ENCODE measurements around the gene SPON1. TPM values are rescaled to one million over a fixed set of nuclear protein-coding genes. Genes with fewer than 3 reads are reported as not detected.
A peak's percentile ranks its signal among the peaks of the same experiment; 100 is the strongest.
"Not testable (repeated sequence)": the region's sequence is repeated elsewhere in the genome, so short reads cannot be mapped to it uniquely, and the experiment has no call there.

The SPON1 gene
- total RNA-seq, result 10.0 TPM

DNA sequence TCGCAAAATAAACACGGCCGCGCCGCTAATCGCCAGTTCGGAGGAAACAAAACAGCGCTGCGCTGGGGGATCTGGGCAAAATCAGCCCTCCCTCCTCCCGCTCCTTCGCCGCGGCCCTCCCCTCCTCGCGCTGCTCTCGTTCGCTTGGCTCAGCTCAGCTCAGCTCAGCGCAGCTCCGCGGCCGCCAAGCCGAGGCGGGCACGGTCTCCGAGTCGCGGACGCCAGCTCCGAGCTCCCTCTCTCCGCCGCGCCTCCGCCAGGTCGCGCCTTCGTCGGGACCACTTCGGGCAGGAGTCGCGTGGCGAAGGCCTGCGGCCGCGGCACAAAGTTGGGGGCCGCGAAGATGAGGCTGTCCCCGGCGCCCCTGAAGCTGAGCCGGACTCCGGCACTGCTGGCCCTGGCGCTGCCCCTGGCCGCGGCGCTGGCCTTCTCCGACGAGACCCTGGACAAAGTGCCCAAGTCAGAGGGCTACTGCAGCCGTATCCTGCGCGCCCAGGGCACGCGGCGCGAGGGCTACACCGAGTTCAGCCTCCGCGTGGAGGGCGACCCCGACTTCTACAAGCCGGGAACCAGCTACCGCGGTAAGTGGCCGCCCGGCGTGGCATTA, at the start of gene SPON1:
TSS of gene SPON1 (plus strand) at position 162 of the 607 bp plus-strand sequence. CDS start at position 344, 182 bp downstream.
- peak in 2 of 3 donors; percentile 54 to 61 for DNase-seq (ENCODE audit: low read depth in 2 of 3, low spot score in 2 of 3)

DNA sequence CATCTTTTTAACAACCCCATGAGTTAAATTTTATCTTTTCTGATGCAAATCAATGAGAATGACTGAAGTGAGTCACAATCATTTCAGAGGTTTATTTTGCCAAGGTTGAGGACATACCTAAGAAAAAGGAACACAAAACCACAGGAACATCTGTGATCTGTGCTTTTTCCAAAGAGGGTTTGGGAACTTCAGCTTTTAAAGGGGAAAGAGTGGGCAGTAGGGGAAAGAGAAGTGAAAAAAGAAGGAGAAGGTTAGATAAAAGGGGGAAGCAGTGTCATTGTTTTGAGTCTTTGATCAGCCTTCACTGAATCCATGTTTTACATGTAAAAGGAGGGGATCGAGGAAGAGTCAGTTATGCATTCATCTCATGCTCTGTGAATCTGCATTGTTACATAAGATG, 45.3 kb upstream of the SPON1 start:
- DNase-seq (ENCODE audit: low read depth in 2 of 3, low spot score in 2 of 3), result no peak

DNA sequence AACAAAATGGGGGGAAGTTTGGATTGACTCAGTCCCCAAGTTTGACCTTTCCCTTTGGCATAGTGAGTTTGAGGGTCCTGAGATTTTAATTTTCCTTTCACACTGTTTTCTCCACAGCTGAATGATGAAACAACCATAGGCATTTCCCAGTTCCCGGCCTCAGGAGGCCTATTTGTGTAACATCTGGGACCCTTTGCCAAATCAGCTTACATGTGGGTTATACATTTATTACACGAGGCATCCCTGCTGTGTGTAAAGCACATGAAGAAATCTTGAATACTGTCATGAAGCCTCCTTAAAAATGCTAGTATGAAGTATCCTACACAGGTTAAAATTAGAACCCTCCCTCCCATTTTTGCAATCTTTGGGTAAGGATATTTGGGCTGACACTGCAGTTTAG, 44.6 kb upstream of the SPON1 start:
- DNase-seq (ENCODE audit: low read depth in 2 of 3, low spot score in 2 of 3), result no peak

- no peak for DNase-seq (ENCODE audit: low read depth in 2 of 3, low spot score in 2 of 3)
Observed at GRCh38 chr11:13920756-13921155, 41.8 kb upstream of the SPON1 start.

DNA sequence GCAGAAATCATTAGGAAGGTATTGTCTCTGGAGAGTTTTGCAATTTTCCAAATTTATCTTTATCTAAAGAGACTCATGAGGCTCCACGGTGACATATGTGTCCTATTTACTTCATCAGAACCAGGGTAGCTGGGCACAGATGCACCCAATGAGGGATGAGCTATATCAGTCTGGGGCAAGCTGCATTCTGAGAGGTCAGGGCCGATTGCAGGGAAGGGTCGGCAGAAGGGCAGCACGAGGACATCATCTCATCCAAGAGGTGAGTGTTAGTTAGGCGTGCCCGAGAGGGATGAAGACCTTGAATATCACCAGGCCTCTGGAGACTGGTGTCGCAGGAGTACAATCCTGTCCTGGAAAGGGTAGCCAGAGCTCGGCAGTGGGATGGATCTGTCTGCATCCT, 41.0 kb upstream of the SPON1 start:
- DNase-seq (ENCODE audit: low read depth in 2 of 3, low spot score in 2 of 3), result no peak

GRCh38 chr11:13923182-13923581, 39.3 kb upstream of the SPON1 start:
- no peak for DNase-seq (ENCODE audit: low read depth in 2 of 3, low spot score in 2 of 3)

DNA sequence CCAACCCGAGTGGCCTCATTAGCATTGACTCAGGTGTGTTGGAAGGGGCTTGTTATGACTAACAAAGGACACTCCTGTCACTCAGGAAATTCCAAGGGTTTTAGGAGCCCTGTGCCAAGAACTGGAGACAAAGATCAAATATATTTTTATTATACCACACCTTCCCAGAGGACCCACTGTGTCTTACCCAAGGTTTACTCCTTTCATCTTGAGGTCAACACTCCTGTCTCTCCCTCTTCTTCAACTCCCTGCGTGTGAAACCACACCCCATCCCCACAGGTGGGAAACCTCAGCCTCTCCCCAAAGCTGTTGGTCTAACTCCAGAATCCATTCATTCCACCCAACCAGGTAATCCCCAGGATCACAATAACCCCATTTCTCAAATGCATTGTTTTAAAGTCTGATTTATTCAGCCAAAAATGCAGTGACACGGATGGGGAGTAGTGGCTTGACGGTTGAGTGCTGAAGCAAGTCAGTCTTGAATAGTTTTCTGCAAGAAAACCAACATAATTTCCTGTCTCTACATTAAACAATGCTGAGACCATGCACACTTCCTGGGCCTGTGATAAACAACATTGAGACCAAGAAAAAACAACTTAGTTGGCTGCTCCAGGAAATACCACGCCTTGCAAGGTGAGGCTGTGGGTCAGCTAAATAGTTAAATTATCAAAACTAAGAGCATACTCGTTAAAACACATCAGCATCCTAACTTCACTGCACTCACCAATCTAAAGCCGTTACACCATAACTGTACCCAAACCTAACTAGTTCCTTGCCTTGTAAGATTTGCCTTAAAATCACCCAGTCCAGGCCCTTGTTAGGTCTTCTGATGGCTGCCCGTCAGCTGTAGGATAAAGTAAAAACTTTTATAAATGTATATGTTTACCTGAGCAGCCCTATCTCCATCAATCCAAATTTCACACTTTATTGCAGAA, 38.5 kb upstream of the SPON1 start:
- peak in 1 of 3 donors; percentile 19 for DNase-seq (ENCODE audit: low read depth in 2 of 3, low spot score in 2 of 3)

- DNase-seq (ENCODE audit: low read depth in 2 of 3, low spot score in 2 of 3), result peak in 2 of 3 donors; percentile 30 to 46
Observed at GRCh38 chr11:13924801-13925327, 37.7 kb upstream of the SPON1 start.

- not testable (repeated sequence) for DNase-seq (ENCODE audit: low read depth in 2 of 3, low spot score in 2 of 3)
Observed at GRCh38 chr11:13926366-13926765, 36.2 kb upstream of the SPON1 start.

- DNase-seq (ENCODE audit: low read depth in 2 of 3, low spot score in 2 of 3), result no peak
Observed at GRCh38 chr11:13926981-13927380, 35.5 kb upstream of the SPON1 start.

DNA sequence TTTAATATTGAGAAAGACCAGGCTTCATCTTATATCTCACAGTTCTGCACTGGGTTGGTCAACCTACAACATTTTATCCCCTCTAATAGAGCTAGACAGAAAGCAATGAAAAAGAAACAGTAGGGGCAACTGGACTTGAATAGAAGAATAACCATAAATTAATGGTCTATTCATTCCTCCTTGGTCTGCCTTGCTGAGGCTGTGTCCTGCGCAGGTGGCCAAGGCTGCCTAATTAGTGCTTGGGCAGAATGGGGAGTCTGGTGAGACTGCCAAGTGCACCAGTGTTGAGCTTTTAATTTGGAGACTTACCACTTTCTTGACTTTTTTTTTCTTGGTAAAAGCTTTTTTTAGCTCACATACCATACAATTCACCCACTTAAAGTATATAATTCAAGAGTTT, 35.0 kb upstream of the SPON1 start:
- no peak for DNase-seq (ENCODE audit: low read depth in 2 of 3, low spot score in 2 of 3)

DNA sequence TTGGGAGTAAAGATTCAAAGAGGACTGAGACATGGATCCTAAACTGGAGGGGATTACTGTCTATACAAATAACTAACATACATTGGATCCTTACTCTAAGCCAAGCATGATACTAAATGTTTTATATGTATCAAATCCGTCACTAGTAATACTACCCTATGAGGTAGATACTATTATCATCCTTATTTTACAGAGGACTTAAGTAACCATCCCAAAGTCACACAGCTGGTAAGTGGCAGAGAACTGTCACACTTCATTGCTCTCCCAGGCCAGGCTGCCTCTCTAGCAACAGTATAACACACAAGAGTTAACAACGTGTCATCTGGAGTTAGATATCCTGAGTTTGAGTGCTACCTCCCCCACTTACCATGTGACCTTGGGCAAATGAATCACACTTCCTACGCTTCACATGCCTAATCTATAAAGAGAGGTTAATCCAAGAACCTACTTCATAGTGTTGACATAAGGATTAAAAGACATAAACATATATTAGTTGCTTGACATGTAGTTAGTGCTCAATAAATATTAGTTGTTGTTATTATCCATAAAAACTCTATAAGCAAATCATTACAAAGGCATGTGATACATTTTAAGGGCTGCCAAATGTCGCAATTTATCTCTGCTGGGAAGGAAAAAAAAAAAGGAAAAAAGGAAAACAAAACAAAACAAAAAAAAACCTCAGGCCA, 33.8 kb upstream of the SPON1 start:
- peak in 1 of 3 donors; percentile 9 for DNase-seq (ENCODE audit: low read depth in 2 of 3, low spot score in 2 of 3)

- DNase-seq (ENCODE audit: low read depth in 2 of 3, low spot score in 2 of 3), result no peak
Observed at GRCh38 chr11:13929395-13929891, 33.1 kb upstream of the SPON1 start.

- no peak for DNase-seq (ENCODE audit: low read depth in 2 of 3, low spot score in 2 of 3)
Observed at GRCh38 chr11:13931356-13931755, 31.2 kb upstream of the SPON1 start.

DNA sequence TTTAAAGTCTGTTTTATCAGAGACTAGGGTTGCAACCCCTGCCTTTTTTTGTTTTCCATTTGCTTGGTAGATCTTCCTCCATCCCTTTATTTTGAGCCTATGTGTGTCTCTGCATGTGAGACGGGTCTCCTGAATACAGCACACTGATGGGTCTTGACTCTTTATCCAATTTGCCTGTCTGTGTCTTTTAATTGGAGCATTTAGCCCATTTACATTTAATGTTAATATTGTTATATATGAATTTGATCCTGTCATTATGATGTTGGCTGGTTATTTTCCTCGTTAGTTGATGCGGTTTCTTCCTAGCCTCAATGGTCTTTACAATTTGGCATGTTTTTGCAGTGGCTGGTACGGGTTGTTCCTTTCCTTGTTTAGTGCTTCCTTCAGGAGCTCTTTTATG, 25.4 kb upstream of the SPON1 start:
- DNase-seq (ENCODE audit: low read depth in 2 of 3, low spot score in 2 of 3), result not testable (repeated sequence)

GRCh38 chr11:13938829-13939228, 23.7 kb upstream of the SPON1 start:
- DNase-seq (ENCODE audit: low read depth in 2 of 3, low spot score in 2 of 3), result not testable (repeated sequence)

GRCh38 chr11:13939961-13940906, 22.3 kb upstream of the SPON1 start:
- DNase-seq (ENCODE audit: low read depth in 2 of 3, low spot score in 2 of 3), result no peak

- no peak for DNase-seq (ENCODE audit: low read depth in 2 of 3, low spot score in 2 of 3)
Observed at GRCh38 chr11:13940907-13941256, 21.6 kb upstream of the SPON1 start.

GRCh38 chr11:13941775-13942174, 20.7 kb upstream of the SPON1 start:
- no peak for DNase-seq (ENCODE audit: low read depth in 2 of 3, low spot score in 2 of 3)

GRCh38 chr11:13942378-13942777, 20.1 kb upstream of the SPON1 start:
- DNase-seq (ENCODE audit: low read depth in 2 of 3, low spot score in 2 of 3), result no peak
